Kidney (tissue), 14 donors: Measurements from ENCODE around the gene IER2. TPM values are rescaled to one million over a fixed set of nuclear protein-coding genes. Genes with fewer than 3 reads are reported as not detected.

Experiments used
- DNase-seq, 5 donors: peaks; one replicate each; pipeline ENCODE4 v3.0.0-alpha.2; 2013 to 2020
- FAIRE-seq: peaks from 2 replicates; lab custom pipeline; 2012; peaks lifted over from hg19 to GRCh38; lab: Jason Lieb, UNC
- H3K27ac ChIP-seq, 2 donors: one replicate each; pipeline ENCODE4 v1.7.0; 2013; ENCODE audit warnings: low read depth in 2 of 2, low read length in 2 of 2, inconsistent platforms in 1 of 2
- H3K27me3 ChIP-seq: one replicate; pipeline ENCODE4 v1.7.1; 2013; ENCODE audit warnings: low read length, inconsistent platforms; ENCODE audit not compliant: control insufficient read depth, insufficient read depth
- H3K36me3 ChIP-seq, 3 donors: one replicate each; pipeline versions ENCODE4 v1.7.0 to v1.7.1; 2013; ENCODE audit warnings: low read length in 3 of 3, control low read depth in 1 of 3, inconsistent platforms in 1 of 3; ENCODE audit not compliant: insufficient read depth in 3 of 3, control insufficient read depth in 2 of 3
- H3K4me1 ChIP-seq, 3 donors: one replicate each; pipeline versions ENCODE4 v1.7.0 to v1.7.1; 2013; ENCODE audit warnings: low read length in 3 of 3, inconsistent platforms in 1 of 3, low read depth in 1 of 3; ENCODE audit not compliant: control insufficient read depth in 2 of 3, insufficient read depth in 2 of 3
- H3K4me3 ChIP-seq, 3 donors: one replicate each; pipeline versions ENCODE4 v1.7.0 to v1.8.1; 2013; ENCODE audit warnings: low read length in 3 of 3, control low read depth in 1 of 3, inconsistent platforms in 1 of 3
- H3K9ac ChIP-seq, 3 donors: one replicate each; pipeline versions ENCODE4 v1.7.0 to v1.7.1; 2013; ENCODE audit warnings: low read length in 3 of 3, control low read depth in 1 of 3, inconsistent platforms in 1 of 3
- H3K9me3 ChIP-seq, 3 donors: one replicate each; pipeline versions ENCODE4 v1.7.0 to v1.7.1; 2013; ENCODE audit warnings: low read length in 3 of 3, control low read depth in 1 of 3, inconsistent platforms in 1 of 3; ENCODE audit not compliant: control insufficient read depth in 2 of 3, insufficient read depth in 1 of 3
- CTCF ChIP-seq: IDR thresholded peaks from 3 replicates; pipeline ENCODE4 v1.5.1; 2012; ENCODE audit warnings: mild to moderate bottlenecking, moderate library complexity, borderline replicate concordance; ENCODE audit not compliant: insufficient read depth; ENCODE audit errors: extremely low read depth
- intact Hi-C: fragments of 100-400 bp; cut with DNase I; formaldehyde crosslinking; loops from one replicate; pipeline ENCODE4 v1.11.1; 2022
- polyA plus RNA-seq: library from polyadenylated mRNA; stranded (reverse); fragments of 350-450 nt; fragmentation: Illumina TruSeq; extraction: RNeasy Lipid Tissue Mini Kit (QIAGEN cat#74804); gene quantifications from one replicate; pipeline ENCODE4 v1.2.3, GENCODE V29; 2014; ENCODE audit warnings: low read depth, low replicate concordance; ENCODE audit not compliant: insufficient read depth
- total RNA-seq: library from RNA; stranded (reverse); fragmentation: NEBNext Ultra II Directional; extraction: Animal tissue kit (Norgen Biotek cat#: 25700); gene quantifications from one replicate; pipeline ENCODE4 v1.2.1, GENCODE V29; 2021
- donor health status: control.
- donor health status: control.
- donor health status: control.
- donor health status: control.
- donor health status: control.
- donor health status: DM: yes; HTN: yes; CAD: no.
- donor health status: Normal renal cell carcinoma (clear cell type).

IER2 gene
- total and polyA plus RNA-seq, 2 donors from 2014 or later = 73.9 to 96.7 TPM

- intact Hi-C loops = no loop called here
- Histone ChIP-seq H3K27me3 (no peaks in the 10 kb centered on the region), H3K9ac (peak within 1 kb of the TSS; percentile 22 to 84 (median 27)), H3K36me3 (no peaks in the 10 kb centered on the region), H3K4me1 (peaks cover 2 to 34% (median 14%) of the 10 kb centered on the region in 3 donors), H3K9me3 (no peaks in the 10 kb centered on the region), H3K4me3 (peak within 1 kb of the TSS; percentile 60 to 98 (median 91)), H3K27ac (peak within 1 kb of the TSS; percentile 23 to 39)
- DNase-seq = peak; percentile 92 to 96 (median 93)
- TF ChIP-seq CTCF = no peak
- no peak for FAIRE-seq
These were observed 32.3 kb upstream of the IER2 start, which contains the start of gene NACC1 for GRCh38 chr19:13117772-13118423. Gene NACC1, plus strand, starts transcription at chr19:13118264. Its CDS starts 16,944 bp downstream, at chr19:13135208.

- peak; percentile 90 to 96 (median 90) for DNase-seq
- peak overlapping the region; percentile 53 to 64 (median 53) for H3K4me3 ChIP-seq
- FAIRE-seq = no peak
- H3K27ac ChIP-seq = peak overlapping the region in 1 of 2 donors; percentile 23
- no peaks in the 10 kb centered on the region for H3K36me3 ChIP-seq
- no peak for TF ChIP-seq CTCF
- no peaks in the 10 kb centered on the region for H3K9me3 ChIP-seq
- H3K9ac ChIP-seq = peak overlapping the region in 2 of 3 donors; percentile 22 to 59
- H3K4me1 ChIP-seq = peaks cover 2 to 34% (median 14%) of the 10 kb centered on the region in 3 donors
- H3K27me3 ChIP-seq = no peaks in the 10 kb centered on the region
- intact Hi-C loops = no loop called here
These were observed 31.6 kb upstream of the IER2 start for GRCh38 chr19:13118424-13119193.

GRCh38 chr19:13119627-13120026, 30.6 kb upstream of the IER2 start:
- no peak for TF ChIP-seq CTCF
- intact Hi-C loops = no loop called here
- Histone ChIP-seq H3K27ac (no peak overlapping the region), H3K27me3 (no peaks in the 10 kb centered on the region), H3K9me3 (no peaks in the 10 kb centered on the region), H3K4me3 (peak overlapping the region in 2 of 3 donors; percentile 16 to 64), H3K4me1 (peaks cover 2 to 34% (median 14%) of the 10 kb centered on the region in 3 donors), H3K36me3 (no peaks in the 10 kb centered on the region), H3K9ac (peak overlapping the region in 1 of 3 donors; percentile 59)
- DNase-seq = no peak
- no peak for FAIRE-seq
